Activated effector memory CD4-positive, alpha-beta T cell treated with anti-CD3 and anti-CD28 coated beads, Interleukin-2, amount 50 U/mL, for 16 hours (primary cell): ENCODE data around the gene NKAIN2.
"Not testable (repeated sequence)": the region's sequence is repeated elsewhere in the genome, so short reads cannot be mapped to it uniquely, and the experiment has no call there.

ENCODE experiments used
- DNase-seq: peaks from one replicate; pipeline ENCODE4 v3.0.0-alpha.2; 2020

The NKAIN2 gene

DNA sequence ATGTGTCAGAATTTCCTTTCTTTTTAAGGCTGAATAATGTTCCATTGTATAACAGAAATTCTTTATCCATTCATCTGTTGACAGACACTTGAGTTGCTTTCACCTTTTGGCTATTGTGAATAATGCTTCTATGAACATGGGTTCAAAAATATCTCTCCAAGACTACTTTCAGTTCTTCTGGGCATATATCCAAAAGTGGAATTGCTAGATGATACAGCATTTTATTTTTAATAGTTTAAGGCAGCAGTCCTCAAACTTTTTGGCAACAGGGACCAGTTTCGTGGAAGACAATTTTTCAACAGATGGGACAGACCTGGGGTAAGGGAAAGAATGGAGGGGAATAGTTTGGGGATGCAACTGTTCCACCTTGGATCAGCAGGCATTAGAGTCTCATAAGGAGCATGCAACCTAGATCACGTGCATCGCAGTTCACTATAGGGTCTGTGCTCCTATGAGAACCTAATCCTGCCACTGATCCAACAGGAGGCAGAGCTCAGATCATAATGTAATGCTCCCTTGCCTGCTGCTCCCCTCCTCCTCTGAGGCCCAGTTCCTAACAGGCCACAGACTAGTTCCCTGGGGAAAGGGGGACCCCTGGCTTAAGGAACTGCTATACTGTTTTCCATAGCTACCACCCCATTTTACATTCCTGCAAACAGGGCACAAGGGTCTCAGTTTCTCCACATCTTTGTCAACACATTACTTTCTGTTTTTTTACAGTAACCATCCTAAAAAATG is 918.6 kb downstream of the NKAIN2 start:
- DNase-seq, result no peak

DNA sequence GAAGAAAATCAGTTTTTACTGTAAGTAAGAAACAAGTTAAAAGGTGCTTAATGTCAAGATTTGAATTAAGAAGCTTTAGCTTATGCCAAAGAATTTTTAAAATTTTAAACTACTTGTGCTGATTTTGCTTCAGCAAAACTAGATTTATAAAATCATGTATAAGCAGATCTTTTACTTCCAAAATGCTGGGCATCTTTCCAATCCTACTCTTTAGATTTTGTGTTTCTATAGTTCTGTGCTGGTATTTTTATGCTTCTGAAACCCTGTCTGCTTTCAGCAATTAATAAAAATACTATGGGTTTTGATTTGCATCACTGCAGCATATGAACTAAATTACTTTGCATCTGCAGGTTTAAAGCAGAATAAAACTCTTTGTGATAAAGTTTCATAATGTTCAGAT is 920.0 kb downstream of the NKAIN2 start:
- DNase-seq, result no peak

DNA sequence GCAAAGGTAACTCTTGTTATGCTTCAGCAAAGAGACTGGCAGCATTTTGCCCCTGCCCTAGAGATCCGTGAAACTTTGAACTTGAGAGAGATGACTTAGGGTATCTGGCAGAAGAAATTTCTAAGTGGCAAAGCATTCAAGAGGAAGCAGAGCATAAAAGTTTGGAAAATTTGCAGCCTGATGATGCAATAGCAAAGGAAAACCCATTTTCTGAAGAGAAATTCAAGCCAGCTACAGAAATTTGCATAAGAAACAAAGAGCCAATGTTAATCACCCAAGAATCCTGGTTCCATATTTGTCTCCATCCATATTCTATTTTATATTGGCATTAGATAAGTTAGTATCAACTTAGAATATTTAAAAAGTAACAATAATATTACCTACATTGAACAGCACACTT is 934.1 kb downstream of the NKAIN2 start:
- not testable (repeated sequence) for DNase-seq

DNA sequence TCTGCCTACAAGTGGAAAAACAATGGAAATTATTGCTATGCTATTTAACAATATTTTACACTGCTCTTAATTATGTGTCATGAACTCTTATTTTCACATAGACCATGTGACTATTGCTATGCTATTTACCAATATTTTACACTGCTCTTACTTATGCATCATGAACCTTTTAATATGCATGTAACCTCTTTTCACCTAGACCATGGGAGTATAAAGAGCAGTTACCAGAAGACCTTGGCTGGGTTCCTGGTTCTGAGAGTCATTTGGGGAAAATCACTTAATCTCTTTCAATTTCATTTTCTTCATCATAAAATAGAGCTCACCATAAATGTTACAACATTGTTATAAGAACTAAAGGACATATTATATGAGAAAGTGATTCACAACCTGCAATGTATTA is 934.8 kb downstream of the NKAIN2 start:
- no peak for DNase-seq

DNA sequence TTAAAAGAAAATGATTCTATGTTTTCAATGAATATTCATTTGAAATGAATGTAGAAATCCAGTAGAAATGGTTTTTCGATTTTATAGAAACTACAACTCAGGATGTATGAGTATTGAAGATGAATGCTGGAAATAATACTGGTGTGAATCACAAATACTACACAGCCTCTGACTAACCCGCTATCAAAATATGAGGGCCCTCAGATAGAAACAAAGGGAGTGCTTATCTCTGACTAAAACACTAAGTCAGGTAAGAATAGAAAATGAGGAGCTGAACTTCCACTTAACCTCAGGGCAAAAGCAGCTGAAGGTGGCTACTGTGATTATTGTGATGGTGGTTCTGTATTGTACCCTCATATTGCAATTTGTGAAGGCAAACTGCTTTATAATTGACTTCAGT is 937.7 kb downstream of the NKAIN2 start:
- DNase-seq, result no peak

DNA sequence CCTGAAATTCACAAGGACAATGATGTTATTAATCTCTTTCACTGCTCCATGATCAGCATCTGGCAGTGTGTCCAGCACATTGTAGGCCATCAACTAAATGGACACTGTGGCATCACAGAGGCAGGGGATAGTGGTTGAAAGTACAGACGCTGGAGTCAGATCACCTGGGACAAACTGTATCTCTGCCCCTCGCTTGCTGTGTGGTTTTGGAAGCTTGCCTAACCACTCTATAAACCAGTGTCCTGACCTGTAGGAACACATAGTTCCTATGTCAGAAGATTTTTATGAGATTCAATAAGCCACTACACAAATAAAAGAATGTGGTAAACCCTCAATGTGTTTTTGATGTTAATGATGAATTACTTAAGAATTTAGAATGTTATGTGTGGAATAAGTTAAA is 939.3 kb downstream of the NKAIN2 start:
- no peak for DNase-seq

DNA sequence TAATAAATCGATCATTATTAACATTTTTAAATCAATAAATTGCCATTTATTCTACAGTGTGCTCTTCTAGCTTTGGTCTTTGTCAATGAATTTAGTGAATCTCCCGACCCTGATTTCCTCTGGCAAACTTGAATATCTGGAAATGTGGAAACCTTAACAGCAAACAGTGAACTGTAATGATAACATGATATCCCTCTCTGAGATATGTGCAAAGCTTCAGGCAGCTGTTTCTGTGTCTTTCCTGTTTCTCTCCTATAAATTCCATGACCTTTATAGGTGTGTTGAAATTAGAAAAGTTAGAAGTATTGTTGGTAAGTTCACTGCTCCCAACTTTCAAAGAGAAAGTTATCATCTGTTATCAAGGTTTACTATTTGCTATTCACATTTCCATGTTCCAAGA is 939.8 kb downstream of the NKAIN2 start:
- DNase-seq, result no peak

DNA sequence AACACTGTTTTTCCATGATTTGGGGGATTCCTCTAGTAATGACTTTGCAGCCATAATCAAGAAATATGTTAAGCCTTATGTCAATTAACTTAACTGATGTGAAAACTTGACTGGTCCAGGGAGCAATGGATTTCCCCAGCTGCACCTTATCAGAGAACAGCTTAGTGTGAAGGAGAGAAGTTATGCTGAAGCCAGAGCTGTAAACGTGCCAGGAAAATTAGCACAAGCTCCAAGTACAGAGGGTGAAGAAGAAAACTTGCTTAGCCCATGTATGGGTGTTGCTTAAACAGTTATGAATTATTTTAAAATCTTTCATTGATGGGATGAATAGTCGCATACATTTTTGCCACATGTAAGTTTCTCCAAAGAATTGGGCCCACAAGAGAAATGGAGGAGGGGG is 943.7 kb downstream of the NKAIN2 start:
- no peak for DNase-seq

DNA sequence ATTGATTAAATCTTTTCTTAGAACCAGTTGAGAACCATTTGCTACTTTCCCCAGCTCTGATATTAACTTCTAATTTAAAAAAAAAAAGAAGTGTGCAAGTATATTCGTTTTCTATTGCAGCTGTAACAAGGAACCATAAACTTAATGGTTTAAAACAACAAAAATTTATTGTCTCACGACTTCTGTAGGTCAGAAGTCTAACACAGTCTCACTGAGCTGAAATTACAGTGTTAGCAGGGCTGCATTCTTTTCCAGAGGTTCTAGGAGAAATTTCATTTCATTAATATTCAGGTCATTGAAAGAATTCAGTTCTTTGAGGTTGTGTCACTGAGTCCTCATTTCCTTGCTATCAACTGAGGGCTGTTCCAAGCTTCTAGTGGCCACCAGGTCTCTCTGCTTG is 945.1 kb downstream of the NKAIN2 start:
- DNase-seq, result no peak

DNA sequence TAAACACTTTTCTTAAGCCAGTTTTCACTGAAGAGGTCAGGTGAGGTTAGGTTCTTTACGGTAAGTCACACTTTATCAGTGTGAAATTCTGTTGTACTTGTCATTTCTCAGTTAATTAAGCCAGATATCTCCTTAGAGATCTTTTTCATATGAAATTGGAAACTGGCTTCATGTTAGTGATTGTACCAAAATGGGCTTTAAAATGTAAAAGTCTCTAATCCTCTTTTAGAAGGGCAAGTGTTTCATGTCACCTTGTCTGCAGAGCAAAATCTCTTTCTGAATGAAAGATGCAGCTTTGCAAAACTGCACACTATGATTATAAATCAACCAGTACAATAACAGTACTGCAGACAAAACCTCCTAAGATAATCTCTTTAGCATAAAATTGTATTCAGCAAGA is 949.3 kb downstream of the NKAIN2 start:
- DNase-seq, result no peak

DNA sequence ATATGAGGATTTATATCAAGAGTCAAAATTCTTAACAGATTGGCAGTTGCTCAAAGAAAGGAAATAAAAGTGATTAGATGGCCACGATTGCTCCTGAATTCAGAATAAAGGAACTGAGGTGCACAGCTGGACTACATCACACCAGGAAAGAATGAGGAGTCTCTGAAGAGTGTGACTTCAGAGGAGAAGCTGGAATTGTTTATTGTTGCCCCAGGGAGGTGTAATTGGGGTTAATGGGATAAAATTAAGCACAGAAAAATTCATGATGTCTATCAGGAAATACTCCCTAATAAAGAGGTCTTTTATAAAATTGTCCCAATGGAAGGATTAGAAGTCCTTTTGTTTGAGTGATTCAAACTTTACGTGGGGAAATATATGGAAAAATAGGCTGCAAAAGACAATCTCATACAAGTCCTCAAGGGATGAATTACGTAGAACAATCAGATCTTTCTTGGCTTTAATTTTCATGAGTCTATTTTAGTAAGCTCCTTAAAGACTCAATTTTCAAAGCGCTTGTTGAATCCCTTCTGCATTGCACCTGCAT is 950.0 kb downstream of the NKAIN2 start:
- DNase-seq, result no peak

DNA sequence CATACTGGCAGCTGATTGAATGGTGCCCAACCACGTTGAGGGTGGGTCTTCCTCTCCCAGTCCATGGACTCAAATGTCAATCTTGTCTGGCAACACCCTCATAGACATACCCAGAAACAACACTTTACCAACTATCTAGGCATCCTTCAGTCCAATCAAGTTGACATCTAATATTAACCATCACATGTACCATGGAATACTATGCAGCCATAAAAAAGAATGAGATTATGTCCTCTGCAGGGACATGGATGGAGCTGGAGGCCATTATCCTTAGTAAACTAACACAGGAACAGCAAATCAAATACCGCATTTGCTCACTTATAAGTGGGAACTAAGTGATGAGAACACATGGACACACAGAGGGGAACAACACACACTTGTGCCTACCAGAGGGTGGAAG is 951.7 kb downstream of the NKAIN2 start:
- DNase-seq, result no peak

DNA sequence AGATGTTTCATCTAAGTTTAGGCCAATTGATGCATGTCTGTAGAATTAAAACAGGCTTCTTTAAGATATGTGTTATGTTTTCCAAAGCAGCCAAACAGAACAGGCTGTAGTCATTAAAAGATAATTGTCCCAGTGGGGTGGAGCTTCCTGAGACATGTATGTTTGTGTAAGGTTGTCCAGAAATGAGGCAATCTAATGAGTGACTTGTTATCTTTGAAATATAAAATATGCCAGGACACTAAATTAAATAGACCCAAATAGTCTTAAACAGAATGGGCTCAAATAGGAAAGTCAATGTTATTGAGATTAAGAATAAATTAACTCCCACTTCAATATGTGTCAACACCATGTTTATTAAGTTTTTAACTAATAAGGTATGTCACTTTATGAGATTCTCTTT is 953.9 kb downstream of the NKAIN2 start:
- no peak for DNase-seq

DNA sequence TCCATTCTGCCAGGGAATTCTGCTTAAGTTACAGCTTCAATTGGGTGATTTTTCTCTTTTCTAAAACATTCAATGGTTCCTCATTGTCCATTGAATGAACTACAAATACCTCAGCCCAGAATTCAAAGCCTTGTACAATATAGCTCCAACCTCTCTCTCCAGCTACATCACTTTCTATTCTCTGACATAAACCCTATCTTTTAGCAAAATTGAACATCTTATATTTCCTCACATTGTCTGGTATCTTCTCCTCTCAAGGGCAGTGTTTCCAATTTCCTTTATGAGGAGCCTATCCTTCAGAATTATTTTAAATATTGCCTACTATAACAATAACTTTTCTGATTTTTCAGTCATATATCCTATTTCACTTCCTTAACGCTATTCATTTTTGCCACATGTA is 955.0 kb downstream of the NKAIN2 start:
- DNase-seq, result no peak

DNA sequence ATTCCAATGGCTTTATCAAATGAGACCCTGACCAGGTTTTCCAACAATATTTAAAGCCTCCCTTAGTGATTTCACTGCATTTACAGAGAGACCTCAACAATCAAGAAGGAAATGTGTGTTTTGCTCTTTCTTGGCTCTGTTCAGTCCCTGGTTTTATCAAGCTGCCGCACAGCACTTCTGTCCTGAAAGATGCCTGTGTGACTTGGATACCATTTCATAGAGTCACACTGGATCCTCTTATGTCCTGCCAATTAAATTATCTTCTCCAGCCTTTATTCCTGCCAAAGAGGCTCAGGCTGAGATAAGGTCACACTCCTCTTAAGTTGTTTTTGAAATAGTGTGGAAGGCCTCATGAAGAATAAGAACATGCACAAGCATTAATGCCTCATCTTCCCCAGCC is 961.6 kb downstream of the NKAIN2 start:
- no peak for DNase-seq

DNA sequence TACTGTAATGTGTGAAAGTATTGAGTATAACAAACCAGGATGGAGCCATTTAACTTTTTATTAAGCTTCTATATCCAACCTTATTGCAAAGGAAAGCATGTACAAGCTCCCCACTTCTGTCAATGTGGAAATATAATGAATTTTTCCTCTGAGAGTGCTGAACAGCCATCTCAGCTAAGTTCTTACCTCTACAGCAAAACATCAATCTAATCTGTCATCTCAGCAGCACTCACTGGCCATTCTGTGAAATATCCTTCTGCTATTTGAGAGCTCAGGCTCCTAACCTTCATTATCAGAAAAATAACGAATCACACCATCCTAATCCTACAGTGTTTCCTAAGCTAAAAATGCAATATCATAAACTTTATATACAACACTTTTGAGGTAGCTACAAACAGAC is 964.6 kb downstream of the NKAIN2 start:
- no peak for DNase-seq

DNA sequence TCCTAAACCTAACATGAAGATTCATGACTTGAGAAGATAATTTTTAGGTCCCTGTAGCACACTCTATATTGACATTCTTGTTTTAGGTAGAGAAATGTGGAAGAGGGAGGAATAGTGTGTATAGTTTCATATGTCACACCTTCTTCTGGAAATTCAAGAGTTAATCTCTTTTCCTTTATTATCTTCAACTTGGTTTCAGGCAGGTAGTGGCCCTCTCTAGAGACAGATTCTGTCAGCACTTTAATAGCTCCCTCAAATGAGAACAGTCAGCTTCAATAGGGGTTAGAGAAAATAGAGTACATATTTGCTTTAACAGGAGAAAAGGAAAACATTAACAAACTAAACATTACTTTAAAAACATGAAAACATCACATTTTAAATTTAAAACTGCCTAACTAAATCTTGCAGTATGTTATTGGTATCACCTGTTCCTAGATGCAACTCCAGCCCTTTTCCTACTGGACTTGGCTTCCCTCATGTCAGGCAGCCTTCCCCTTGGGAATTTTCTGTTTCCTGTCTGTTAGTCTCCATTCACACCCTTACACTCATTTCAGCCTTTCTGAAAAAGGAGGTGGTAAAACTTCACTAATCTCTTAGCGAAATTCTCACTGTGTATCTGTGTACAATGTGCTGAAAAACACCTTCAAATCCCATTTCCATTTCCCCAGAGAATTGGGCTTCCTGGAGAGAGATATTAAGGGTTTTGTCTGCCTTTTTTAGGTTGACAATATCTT is 966.3 kb downstream of the NKAIN2 start:
- no peak for DNase-seq

DNA sequence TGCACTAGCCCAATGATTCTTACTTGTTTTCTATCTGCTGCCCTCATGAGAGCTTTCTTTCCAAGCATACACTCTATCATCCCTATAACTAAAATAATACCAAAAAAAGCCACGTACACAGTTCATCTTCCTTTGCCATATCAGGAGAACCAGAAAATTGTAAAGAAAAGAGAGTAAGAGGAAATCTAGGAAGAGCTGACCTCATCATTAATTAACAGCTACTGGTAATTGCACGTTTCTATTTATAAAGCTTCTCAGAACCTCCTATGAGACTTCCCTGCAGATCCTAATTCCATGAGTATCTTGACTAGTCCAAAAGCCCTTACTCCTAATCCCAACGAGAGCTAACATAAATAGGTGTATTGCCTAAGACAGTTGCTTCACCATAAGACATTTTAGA is 967.1 kb downstream of the NKAIN2 start:
- no peak for DNase-seq

DNA sequence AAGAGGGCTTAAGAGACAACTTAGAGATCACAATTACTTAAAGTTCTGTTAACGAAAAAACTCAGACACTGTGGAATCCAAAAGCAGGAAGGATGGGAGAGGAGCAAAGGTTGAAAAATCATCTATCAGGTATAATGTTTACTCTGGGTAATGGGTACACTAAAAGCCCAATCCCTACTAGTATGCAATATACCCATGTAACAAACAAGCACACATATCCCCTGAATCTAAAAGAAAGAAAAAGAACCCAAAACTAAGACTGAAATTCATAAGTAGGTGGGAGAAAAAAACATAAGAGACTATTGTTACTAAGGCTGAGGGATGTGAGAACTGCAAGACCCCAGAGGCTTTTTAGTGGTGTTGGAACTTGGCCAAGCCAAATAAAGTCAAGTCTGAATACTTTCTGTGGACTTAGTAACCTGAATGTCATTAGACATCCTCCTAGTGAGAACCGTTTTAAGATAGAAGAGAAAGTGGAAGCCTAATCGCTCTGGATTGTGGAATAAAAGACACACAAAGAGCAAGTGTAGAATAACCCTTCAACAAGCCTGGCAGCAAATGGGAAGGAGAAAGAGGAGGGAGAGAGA is 969.2 kb downstream of the NKAIN2 start:
- DNase-seq, result no peak

DNA sequence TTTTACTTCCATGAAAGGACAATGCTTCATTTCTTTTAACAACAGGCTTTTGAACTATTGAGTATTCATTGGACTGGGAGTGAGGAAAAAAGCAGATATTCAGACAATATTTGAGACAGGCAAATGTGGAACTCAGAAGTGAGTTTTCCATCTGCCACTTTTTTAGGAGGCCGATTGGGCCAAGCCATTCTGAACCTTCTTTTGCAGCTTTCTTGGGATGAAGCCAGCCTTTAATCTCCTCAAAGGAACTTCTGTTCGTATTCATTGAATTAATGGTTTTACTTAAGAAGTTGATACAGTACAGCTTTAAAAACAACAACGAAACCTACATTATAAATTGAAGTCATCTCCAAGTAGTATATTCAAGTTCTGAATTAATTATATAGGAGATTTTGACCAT is 971.5 kb downstream of the NKAIN2 start:
- DNase-seq, result no peak

DNA sequence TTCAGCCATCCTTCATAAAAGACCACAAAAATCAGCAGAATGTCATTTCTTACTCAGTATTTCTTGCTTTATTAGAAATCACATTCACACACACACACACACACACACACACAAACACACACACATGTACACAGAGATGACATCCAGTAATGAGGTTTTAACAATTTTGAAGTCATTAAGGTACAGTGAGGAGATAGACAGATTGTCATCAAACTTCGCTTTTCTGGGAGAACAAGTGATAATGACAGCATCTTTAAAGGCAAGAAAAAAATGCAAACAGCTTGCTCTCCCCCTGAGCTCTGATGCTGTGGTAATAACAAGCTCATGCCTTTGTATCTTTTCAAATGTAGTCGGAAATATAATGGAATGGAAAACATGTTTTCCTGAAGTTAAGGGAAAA is 974.2 kb downstream of the NKAIN2 start:
- no peak for DNase-seq

DNA sequence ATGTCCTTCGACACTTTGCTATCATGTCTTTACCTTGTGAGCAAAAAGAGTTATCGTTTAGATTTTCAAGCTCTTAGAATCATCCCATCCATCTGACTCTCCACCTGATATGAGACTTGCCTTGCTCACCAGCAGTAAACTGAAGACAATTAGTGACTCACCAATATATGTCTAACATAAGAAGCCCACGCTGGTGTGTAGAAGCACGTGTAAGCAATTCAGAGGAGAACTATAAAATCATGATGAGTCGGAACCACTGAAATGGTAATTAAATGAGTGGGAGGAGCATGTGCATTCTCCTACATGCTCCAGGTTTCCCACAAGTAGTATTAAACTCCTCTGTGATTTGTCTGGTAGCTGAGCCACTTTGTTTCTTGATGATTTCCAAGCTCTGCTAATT is 977.0 kb downstream of the NKAIN2 start:
- DNase-seq, result no peak

DNA sequence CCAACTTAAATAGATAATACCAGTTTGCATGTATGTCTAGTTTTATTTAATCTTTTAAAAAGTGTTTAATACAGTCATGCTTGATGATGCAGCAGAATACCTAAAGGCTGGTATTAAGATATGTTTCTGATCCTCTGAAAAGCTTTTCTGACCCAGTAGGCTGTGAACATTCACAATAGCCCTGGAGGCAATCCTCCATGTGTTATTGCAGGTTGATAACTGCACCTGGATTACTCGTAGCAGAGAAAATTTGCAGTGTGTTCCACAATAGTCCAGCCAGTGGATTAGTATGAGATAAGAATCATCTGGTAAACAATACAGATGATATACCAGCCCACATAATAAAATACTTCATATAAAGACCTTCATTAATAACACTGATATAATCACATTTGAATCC is 979.7 kb downstream of the NKAIN2 start:
- DNase-seq, result no peak

DNA sequence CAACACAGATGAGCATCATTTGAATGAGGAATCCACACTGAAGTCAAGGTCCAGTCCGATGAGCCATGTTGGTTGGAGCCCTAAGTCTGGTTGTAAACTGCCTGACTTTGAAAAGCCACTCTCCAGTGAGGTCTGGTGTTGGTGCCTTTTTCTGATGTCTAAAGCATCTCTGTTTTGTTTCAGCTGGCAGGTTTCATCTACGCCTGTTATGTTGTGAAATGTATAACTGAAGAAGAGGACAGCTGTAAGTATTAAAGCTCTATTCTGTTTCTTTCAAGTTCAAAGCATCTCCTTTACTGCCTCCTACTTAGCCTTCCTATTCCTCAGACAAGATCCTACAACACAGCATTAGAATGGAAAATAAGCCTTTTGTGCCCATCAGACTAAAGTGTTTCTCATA is 987.5 kb downstream of the NKAIN2 start:
- no peak for DNase-seq
